IPS-11a (cell line): ENCODE data around the gene POLA2.

ENCODE experiments used
- H3K4me3 ChIP-seq: one replicate; pipeline ENCODE4 v1.5.1; 2013; ENCODE audit warnings: low read depth, low read length, control low read depth

The POLA2 gene

DNA sequence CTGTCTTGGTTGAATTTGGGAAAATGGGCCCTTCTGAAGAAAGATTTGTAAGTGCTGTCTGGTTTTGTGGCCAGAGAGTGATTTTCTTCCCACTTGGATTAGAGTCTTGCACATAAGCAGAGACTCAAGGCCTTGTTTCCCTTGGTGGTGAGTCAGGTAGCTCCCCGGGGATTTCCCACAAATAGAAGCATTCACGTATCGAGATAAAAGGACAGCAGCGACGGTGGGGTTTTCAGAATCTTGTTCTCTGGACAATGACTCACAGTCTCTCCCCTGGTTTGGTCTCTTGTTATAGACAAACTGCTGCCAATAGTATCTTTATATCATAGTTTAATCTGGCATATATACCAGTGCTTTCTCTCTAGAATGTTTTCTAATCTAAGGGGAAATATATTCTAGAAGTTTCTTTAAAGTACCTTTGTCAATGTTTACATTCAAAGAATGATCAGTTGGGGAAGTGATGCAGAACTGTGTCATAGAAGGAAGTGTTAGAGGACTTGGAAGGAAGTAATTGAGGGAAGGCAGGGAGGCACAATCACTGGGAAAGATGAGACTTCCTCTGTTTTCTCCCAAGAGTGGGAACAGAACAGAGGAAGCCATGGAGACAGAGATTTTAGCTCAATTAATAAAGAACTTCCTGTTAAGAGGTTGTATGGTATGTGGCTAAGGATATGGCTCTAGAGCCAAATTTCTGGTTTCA lies 18.1 kb downstream of the POLA2 start:
- H3K4me3 ChIP-seq, result no peak overlapping the region

DNA sequence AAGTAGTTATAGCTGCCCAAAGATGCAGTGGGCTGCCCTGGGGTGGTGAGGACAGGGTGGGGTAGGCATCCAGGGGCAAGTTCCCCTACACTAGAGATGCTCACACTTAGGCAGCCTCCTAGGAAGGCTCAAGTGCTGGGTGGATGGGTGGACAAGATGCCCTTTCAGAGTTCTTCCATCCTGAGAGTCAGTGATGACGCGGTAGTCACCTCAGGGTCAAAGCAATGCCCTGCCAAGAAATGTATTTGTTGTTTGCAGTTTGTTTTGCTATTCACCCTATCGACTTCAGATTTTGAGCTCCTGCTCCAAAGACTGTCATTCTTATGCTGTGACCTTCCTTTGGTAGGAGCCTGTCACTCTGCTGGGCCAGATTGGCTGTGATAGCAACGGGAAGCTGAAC lies 18.9 kb downstream of the POLA2 start:
- H3K4me3 ChIP-seq, result no peak overlapping the region

DNA sequence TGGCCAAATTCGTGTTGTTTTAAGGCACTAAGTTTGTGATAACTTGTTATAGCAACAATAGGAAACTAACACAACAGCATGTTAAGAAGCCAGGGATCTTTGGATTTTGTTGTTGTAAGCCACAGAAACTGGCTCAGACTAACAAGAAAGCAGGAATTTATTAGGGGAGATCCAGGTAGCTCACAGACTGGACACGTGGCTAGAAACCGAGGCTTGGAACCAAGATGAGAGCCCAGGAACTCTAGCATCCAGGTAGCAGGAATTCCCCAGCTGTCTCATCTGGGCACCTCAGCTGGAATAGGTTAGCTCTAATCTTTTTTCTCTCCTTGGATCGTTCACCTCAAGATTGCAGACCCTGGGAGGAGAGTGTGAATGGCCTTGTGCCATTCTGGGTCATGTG lies 24.9 kb downstream of the POLA2 start:
- H3K4me3 ChIP-seq, result no peak overlapping the region

- H3K4me3 ChIP-seq, result no peak overlapping the region
Measured at GRCh38 chr11:65287601-65288000, 25.8 kb downstream of the POLA2 start.

GRCh38 chr11:65288706-65289536 lies 27.2 kb downstream of the POLA2 start:
- no peak overlapping the region for H3K4me3 ChIP-seq

DNA sequence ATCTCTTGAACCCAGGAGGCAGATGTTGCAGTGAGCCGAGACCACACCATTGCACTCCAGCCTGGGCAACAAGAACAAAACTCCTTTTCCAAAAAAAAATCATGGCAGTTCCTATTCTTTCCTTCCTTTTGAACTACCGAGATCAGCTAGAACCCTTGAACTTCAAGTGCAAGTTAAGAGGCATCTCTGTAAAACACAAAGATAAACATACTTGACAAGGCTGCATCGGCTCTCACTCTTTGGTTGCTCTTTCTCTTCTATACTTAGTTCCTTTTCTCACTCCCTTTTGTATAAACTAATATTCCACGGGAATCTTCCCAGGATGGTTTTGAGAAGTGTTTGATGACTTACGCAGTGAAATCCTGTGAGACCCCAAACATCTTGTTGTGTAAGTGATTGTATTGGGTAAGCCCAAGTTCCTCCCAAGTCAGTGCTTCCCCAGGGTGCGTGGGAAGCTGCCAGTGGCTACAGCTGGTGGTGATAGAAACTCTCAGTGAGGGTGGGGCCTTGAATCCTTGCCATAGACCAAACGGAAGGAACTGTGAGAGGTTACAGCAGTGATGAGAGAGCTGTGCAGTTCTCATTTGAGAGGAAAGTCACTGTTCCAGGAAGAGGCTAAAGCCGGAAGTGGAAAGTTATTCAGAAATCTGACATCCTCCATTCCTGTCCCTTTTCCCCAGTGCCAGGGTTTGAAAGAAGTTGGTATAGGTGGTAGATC lies 28.8 kb downstream of the POLA2 start:
- no peak overlapping the region for H3K4me3 ChIP-seq

GRCh38 chr11:65291613-65292012 lies 29.9 kb downstream of the POLA2 start:
- no peak overlapping the region for H3K4me3 ChIP-seq

DNA sequence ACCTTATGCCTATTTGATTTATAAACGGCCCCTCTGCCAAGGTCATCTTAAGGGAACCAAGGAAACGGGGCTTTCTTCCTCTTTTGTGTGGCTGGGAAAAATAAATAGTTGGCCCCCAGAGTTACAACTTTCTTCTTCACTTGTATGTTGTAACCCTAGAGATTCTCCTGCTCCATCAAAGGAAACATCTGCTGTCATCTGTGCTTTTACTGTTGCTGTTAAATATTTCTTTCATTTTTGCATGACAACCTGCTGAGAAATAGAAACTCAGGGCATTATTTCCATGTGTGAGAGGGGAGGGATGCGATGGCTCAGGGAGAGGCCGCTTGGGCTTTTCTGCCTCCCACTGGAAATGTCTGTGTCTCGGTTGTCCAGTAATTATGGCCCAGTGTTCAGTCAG lies 31.1 kb downstream of the POLA2 start:
- no peak overlapping the region for H3K4me3 ChIP-seq

DNA sequence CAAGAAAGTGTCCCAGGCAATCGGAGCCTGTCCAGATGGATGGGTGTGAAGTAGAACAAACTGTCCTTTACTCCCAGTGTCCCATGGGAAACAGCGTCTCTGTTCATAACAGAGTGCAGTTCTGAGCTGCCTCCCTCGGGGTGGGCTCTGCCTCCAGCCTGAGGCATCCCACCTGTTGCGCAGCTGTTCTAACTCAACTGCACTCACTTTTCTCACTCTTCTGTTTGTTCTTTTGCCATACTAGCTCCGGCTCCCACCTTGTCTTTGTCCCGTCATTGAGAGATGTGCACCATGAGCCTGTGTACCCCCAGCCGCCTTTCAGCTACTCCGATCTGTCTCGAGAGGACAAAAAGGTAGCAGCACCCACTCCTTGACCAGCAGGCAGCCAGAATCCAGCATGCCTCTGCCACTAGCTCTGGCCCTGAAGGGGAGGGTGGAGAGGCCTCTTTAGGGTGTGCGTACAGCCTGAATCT lies 32.2 kb downstream of the POLA2 start:
- no peak overlapping the region for H3K4me3 ChIP-seq

DNA sequence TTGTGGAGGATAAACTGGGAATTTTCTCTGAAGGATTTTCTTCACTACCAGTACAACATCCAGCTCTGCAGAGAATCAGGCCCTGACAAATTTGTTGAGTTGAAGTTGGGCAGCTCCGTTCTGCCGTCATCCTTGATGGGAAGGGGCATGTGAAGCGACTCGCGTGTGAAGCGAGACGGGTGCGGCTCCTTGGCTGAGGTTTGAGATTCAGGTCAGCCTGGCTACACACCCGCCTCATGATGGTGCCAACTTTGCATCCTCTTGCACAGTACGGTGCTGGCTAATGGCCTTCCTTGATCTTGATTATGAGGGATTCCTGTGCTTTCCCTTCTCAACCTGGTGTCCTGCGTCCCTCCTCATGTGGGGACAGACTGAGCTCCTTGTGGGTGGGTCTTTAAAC lies 33.2 kb downstream of the POLA2 start:
- no peak overlapping the region for H3K4me3 ChIP-seq

- H3K4me3 ChIP-seq, result no peak overlapping the region
Measured at GRCh38 chr11:65295571-65296341, 34.0 kb downstream of the POLA2 start.

- no peak overlapping the region for H3K4me3 ChIP-seq
Measured at GRCh38 chr11:65297026-65297672, 35.4 kb downstream of the POLA2 start.

DNA sequence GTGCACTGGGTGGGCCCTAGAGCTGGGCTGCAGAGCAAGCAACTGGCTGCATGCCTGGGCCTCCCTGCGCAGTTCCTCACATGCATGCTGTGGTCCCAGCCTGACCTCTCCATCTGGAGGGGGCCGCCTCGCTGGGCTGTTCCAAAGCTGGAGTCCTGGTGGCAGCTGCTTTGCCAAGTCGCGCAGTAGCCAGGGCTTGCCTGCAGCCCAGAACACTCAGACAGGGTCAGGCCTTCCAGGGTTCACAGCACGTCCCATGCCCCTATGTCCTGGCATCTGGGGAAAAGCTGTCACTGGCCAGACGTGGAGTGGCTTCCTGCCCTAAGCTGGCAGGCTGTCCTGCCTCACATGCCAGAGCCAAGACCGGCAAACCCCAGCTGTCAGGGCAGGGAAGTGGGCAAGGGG lies 36.4 kb downstream of the POLA2 start:
- H3K4me3 ChIP-seq, result no peak overlapping the region

DNA sequence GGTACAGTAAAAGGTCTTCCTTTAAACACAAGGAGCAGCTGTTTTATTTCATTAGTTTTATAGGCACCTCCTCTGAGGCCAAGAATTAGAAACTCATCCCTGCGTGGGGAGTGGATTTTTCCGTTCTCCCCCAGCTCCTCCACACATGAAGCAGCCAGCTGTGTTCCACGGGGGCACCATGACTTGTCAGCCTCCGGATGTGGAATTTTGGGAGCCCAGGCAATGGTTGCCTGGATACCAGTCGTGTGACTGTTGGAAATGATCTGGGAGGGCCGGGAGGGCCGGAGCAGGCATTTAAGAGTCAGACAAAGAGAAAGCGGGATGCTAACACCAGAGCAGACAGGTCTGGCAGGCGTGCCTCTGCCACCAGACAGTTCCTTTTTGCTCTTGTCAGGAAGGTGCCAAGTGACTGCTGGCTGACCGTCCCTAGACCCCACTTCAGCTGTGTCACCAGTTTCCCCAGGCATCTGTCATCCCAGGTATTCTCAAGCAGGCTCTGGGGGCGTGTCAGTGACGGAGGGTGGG lies 37.0 kb downstream of the POLA2 start:
- H3K4me3 ChIP-seq, result no peak overlapping the region

DNA sequence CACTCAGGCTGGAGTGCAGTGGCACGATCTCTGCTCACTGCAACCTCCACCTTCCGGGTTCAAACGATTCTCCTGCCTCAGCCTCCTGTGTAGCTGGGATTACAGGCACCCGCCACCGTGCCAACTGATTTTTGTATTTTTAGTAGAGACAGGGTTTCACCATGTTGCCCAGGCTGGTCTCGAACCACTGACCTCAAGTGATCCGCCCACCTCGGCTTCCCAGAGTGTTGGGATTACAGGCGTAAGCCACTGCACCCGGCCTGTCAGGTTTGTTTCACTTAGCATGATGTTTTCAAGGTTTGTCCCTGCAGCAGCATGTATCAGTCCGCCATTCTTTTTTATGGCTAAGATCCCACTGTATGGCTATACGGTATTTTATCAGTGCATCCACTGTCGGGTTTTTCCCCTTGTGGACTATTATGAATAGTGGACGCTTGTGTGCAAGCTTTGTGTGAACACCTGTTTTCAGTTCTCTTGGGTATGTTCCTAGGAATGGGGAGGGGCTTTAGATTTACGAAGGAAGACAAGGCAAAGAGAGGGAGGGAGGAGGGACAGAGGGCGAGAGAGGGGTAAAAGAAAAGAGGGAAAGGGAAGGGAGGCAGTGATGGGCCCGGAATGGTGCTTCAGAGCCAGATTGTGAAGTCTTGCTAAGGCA lies 39.0 kb downstream of the POLA2 start:
- no peak overlapping the region for H3K4me3 ChIP-seq

GRCh38 chr11:65301491-65302329 lies 39.9 kb downstream of the POLA2 start:
- no peak overlapping the region for H3K4me3 ChIP-seq

DNA sequence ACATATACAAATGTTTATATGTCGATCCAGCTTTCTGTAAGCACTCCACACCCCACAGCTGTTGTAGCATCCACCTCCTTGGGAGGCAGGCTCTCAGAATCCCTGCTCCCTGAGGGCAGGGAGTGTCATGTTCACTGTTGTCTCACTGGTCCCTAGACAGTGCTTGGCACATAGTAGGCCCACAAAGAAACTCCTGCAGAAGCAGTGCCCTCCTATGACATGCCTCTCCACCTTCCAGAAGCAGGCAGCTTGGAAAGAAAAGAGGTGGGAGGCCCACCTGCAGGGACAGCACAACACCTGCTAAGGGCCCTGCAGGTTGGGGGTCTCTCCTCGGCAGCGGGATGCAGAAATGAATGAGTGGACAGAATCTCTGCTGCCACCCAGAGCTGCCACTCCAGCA lies 41.8 kb downstream of the POLA2 start:
- no peak overlapping the region for H3K4me3 ChIP-seq

- H3K4me3 ChIP-seq, result no peak overlapping the region
Measured at GRCh38 chr11:65304110-65304509, 42.3 kb downstream of the POLA2 start.

GRCh38 chr11:65304613-65305012 lies 42.9 kb downstream of the POLA2 start:
- no peak overlapping the region for H3K4me3 ChIP-seq
